ENCODE results near the gene SULT4A1.
"Not testable (repeated sequence)": the region's sequence is repeated elsewhere in the genome, so short reads cannot be mapped to it uniquely, and the experiment has no call there.

Gene SULT4A1

DNA sequence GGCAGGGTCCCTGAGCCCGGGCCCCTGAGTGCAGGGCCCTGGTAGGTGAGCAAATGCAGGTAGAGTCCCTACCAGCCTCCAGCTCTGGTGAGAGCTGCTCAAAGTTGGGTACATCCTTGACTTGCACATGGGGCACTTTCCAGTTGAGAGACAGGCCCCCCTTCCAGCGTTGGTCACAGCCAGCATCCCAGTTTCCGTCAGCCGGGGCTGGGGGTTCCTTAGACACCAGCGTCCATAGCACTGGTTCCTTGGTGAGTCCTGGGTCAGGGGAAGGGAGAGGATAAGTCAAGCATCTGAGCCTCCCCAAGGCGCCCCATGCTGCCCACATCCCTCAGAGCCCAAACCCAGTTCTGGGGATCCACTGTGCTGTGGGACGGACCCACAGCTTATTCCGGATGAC is 23.9 kb upstream of the SULT4A1 start:
- DNase-seq: no peak

DNA sequence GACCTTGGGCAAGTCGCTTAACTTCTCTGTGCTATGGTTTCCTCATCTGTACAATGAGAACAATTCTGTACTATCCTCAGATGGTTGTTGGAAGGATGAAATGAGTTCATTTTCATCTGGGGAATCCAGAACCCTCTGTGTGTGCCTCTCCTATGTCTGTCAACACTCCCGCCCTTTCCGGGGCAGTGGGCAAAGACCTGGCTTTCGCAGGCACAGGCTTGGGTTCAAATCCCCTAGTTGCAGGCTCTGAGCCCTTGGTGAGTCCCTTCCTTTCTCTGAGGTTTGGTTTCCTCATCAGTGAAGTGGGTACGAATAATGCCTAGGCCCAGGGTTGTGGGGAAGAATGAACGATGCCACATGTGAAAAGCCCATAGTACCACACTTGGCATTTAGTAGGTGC is 23.5 kb upstream of the SULT4A1 start:
- no peak for DNase-seq

DNA sequence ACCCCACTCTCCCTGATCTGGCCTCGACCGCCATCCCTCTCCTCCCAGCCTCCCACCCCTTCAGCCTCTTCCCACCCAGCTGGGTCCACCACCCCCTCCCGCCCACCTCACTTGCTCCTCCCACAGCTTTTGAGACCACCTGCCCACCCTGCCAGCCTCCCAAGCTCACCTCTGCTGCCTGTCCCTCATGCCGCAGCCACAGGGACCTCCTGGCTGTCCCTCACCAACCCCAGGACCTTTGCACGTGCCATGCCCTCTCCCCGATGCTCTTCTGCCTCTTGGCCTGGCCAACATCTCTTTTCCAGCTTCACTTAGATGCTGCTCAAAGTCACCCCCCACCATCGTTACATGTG is 23.0 kb upstream of the SULT4A1 start:
- DNase-seq: no peak

DNA sequence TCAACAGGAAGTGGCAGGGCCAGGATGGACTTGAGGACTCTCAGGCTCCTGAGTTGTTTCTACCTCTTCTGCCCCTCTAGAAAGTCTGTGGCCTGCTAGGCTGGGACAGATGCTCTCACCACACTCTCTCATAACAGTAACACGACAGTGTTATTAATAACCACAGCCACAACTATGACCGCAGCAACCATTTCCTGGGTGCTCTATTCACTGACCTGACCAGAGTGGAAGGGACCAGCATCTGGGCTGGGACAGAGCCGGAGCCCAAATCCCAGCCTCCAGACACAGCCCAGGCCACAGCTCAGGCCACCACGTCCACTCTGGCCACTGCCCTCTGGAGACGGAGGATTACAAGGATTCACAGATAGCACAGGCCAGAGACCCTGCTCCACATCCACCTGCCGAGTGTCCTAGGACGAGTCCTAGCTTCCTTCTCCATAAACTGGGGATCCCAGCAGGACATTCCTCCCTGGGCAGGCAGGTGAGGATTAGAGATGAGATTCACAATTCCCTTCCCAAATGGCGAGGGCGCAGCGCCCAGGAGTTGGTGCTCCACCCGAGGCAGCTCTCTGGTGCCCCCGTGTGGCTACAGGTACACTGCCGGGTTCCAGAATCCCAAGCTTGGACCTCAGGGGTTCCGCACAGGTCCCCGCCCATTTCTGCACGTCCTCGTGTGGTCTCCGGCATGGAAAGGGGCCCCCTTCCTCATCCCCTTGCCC is 22.4 kb upstream of the SULT4A1 start:
- peak; percentile 19 to 35 (median 22) for DNase-seq

DNA sequence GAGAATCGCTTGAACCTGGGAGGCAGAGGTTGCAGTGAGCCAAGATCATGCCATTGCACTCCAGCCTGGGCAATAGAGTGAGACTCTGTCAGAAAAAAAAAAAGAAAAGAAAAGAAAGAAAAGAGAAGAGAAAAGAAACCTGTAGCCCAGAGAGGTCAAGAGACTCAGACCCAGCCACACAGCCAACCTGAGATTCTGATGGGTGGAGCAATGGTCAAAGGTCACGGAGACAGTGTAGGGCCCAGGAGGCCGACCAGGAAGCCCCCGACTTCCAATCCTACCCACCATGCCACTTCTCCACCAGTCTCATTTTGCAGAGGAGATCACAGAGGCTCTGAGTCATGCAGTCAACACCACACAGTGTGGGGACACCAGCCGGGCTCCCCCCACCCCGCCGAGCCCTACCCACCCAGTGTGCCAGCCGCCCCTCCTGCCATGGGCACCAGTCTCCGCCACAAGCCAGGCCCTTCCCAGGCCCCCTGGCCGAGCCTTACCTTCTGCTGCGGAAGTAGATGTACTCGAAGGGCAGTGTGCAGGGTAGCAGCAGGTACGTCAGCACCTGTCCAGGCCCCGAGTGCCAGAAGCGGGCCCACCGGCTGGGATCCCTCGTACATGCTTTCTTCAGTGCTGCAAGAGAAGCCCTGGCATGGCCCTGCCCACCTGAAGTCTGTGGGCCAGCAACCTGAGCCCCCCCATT is 21.6 kb upstream of the SULT4A1 start:
- DNase-seq: no peak

DNA sequence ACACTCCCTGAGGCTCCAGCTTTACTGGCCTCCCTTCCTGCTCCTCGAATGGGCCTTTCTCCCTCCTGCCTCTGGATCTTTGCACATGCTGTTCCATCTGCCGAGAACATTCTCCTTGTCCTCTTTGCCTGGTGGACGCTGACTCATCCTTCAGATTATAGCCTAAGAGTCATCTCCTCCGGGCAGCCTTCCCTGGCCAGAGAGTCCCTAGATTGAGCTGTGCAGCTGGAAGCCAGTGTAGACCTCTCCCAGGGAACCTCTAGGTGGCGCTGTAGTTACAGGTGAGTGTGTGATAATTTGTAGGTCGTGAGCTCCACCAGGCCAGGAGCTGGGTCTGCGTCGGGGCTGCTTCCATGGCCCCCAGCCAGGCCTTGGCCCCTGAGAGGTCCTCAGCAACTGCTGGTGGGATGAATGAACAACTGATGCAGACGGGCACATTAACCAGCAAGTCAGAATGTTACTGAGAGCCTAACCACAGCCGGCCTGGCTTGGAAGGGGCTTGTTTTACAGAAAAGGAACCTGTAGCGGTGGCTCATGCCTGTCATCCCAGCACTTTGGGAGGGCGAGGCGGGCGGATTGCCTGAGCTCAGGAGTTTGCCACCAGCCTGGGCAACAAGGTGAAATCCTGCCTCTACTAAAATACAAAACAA is 20.8 kb upstream of the SULT4A1 start:
- DNase-seq: peak; percentile 19 to 75 (median 46)

DNA sequence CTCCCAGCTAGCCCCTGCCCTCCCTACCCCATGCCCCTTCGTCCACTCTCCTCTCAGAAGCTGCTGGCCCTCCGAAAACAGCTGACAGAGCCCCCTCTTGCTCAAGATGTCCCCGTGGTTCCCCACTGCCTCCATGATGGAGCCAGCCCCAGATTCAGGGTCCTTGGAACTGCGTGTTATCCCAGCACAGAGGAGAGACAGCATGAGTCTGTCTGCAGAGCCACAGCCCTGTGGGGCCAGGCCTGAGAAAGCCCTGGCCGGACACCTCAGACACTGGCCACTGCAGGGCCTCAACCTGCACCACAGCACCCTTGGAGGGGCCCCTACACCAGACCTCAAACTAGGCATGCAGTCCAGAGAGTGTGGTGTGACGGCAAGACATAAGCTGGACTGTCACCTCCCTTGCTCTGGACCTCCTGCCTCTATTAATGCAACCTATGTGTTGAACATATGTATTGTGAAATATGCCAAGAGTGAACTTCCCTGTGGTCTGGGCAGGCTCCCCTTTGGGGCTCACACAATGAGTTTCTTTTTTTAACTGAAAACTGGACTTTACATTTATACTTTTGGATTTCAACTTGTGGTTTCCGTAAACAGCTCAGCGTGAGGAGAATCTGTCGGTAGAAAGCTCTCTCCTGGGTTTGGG is 19.9 kb upstream of the SULT4A1 start:
- no peak for DNase-seq

DNA sequence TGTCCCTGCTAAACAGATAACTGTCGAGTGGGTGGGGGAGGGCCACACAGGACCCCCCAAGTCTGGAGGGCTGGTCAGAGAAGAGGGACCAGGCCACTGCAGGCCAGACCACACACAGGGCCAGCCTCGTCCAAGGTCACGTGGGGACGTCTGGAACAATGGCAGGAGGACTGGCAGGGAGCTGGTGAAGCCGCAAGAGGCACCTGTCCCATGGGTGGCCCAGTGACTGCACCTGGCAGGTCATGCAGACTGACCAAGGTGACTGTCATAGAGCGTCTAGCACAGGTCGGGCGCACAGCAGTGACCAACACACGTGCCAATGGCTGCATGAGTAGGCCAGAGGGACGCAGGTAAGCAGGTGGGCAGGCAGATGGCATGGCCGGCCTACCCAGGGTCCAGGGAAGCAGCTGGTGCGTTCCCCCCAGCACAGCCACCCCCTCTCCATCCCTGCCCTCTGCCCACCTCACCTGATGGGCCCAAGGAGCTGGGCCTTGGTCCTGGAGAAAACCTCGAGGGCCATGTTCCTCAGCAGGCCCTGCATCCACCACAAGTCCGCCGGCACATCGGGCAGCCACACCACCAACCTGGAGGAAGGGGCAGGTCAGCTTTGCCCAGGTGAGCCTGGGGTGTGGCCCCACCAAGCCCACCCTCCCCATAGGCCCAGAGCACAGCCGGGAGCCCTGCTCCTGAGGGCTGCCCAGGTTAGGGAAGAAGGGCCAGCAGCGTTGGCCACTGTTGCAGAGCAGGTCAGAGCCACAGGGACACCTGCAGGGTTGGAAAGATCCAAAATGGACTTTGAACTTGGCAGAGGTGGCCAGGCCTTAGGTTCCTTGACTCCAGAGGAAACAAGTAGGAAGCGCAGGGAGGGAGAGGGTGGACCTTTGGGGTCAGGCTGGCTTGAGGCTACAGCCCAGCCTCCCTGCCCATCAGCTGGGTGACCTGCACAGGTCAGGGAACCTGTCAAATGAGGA is 19.1 kb upstream of the SULT4A1 start:
- no peak for DNase-seq

DNA sequence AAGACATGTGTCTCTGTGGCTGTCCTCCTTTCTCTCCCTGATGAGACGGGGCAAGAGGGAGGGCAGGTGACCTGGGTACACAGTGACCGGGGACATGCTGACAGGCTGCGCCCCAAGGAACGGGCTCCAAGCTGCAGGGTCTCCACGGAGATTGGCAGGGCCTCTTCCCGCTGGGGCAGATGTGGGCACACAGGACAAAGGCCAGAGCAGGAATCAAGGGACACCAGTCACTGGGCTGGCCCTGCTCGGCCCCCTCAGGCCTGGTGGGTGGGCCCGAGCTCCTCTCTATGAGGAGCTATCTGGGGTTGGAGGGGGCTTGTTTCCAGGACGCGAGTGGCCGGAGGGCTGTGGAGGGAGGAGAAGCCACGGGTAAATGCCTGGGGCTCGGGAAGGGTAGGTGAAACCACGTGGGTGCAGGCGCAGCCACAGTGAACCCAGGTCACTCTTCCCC is 18.3 kb upstream of the SULT4A1 start:
- DNase-seq: no peak

DNA sequence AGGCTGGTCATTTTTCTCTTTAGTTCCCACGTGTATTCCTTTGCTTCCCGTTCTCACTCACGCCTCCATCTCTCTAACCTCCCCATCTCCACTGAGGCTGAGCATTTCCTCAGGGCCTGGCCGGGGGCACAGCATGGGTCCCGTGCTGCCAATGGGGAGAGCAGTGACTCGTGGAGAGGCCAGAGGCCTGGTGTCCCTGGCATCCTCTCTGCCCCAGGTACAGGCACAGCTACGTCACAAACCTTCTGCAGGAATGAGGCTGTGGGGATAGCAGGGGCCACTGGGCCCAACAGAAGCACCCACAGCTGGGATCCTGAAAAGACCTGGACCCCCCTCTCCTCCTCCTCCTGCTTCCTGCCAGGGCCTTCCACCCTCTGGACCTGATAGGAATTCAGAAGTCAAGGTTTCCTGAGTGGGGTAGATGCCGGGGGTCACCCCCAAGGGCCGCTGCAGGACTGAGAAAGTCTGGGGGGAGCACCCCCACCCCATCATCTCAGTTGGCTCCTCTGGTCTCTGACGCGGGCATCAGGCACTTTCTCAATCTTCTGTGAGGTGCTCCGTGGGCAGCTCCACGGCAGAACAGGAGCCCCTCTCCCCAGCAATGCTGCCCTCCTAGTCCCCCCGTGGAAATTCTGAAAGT is 17.7 kb upstream of the SULT4A1 start:
- DNase-seq: no peak

DNA sequence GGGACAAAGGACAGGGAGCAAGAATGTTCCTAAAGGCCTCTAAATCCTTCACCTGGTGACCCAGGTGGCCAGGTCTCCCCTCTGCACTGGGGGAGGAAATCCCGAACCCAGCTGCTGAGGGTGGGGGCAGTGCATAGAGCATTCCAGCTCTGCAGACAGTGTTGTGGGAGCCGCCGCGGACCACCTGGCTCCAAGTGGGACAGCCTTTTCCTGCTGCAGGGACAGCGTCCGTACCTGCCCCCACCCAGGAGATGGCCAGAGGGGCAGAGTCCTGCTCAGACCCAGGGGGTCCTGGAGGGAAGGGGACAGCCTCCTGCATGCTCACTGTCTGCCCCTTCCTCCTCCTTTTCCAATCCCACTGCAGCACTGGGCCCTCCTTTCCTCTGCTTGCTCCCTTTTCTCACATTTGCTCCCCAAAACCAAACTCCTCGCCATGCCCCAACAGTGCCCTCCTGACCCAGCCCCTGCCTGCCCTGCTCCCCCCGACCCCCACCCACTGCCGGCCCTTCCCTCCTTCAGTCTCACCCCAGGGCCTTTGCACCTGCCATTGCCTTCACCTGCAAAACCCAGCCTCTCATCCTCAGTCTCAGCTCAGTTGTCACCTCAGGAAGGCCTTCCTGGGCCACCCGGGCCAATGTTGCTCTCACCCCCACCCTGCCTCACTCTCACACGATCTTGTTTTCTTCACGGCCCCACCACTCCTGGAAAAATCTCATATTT is 16.7 kb upstream of the SULT4A1 start:
- no peak for DNase-seq

DNA sequence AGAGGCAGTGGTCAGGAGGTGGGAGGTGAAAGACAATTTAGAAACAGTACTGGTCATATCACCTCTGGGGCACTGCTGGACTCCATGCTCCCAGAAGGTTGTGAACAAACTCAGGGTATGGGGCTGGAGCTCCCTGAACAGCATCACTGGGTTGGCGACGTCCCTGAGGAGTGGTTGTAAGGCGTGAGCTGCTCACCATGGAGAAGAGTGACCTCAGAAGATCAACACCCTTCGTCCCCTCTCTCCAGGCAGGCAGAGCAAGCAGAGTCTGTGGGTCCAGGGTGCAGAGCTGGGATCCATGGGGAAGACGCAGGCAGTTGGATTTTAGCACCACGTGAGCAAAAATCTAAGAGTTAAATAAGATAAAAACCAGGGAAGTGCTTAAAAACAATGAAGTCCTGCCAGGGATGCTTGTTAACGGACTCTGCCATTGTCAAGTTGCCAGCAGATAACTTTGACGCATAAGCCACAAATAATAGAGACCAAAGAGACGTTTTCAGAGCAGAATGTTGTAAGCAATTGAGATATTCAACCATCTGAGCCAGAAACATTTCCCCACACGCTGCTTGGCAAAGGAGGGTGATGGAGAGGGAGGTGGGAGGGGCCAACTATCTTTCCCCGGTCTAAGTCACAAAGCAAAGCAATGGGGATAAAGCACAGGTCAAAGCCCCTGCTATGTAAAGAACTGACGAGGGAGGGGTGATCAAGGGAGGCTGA is 15.9 kb upstream of the SULT4A1 start:
- no peak for DNase-seq

DNA sequence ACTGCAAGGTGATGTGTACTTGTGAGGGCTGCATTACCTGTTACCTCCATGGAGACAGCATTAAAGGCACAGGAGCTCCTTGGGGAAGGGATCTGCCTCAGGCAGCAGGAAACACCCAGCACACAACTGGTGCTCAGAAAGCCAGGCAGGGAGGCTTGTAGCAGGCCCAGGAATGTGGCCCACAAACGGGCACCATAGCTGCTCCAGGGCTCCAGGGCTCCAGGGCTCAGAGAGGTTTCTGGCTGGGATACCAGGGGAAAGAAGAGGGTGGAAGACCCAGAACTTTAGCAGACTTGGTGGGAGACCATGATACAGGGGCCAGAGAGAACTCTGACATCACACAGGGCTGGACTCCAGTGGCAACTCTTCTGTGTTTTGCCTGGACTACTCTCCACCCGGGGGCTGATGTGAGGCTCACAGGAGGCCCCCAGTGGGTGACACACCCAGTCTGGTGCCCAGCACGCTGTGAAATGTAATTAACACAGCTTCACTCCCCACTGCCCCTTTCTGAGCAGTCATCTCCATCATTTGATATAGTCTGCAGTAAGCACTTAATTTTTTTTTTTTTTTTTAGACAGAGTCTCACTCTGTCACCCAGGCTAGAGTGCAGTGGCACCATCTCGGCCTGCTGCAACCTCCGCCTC is 14.7 kb upstream of the SULT4A1 start:
- no peak for DNase-seq

DNA sequence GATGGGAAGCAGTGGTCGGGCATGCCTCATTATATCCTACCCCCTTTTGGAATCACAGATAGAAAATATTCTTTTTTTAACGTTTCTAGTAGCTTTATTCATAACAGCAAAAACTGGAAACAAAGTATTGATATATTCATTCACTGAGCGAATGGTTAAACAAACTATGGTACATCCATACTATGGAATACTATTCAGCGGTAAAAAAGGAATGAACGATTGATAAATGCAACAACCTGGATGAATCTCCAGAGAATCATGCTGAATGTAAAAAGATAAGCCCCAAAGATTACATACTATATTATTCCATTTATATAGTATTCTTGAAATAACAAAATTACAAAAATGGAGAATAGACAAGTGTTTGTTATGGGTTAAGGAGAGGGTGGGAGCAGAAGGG is 7.5 kb upstream of the SULT4A1 start:
- no peak for DNase-seq

DNA sequence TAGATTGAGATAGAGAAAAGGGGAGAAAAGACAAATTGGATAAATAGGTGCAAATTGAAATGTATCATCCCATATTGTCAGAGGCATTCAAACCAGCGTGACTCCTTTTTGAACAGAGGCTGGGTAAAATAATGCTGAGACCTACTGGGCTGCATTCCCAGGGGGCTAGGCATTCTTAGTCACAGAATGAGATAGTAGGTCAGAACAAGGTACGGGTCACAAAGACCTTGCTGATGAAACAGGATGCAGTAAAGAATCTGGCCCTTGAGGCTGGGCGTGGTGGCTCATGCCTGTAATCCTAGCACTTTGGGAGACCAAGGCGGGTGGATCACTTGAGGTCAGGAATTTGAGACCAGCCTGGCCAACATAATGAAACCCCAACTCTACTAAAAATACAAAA is 6.7 kb upstream of the SULT4A1 start:
- DNase-seq: not testable (repeated sequence)

DNA sequence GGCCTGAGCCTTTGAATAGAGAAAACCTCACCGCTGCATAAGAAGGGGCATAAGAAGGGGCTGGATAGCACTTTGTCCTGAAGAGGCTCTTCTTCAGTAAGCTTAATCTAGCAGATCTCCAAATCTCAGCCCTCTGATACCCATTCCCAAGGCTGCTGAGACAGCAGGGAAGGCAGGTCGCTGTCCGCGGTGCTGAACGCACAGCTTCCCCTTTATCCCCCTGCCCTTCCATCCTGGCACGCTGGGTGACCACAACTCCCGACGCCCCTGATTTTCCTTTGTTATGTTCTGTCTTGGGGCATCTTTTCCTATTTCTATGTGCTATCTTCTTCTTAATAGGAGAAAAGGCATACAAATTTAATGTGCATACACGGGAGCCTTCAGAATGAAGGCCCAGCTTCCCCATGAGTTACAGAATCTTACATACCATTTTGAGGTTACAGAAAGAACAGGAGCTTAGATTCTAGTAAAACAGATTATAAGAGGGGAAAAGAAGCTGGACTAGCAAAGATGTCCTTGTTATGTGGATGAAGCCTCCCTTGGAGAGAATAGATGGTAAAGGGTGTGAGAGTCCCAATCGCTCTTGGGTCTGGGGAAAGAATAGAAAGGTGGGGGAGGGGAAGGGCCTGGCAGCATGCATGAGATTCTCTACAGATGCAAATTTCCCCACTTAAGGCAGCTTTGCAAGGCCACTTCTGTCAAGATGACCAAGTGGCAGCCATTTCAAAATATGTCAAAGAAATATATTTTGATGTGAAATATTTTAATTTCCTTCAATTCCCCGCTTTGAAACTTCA is 5.7 kb upstream of the SULT4A1 start:
- DNase-seq: no peak

DNA sequence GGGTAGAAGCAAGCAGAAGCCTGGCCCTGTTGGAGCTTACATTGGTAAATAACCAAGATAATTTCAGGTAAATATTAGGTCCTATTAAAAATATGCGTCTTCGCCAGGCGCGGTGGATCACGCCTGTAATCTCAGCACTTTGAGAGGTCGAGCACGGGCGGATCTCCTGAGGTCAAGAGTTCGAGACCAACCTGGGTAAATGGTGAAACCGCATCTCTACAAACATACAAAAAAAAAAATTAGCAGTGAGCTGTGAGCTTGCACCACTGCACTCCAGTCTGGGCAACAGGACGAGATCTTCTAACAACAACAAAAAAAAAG is 529 bp upstream of the SULT4A1 start:
- DNase-seq: no peak

DNA sequence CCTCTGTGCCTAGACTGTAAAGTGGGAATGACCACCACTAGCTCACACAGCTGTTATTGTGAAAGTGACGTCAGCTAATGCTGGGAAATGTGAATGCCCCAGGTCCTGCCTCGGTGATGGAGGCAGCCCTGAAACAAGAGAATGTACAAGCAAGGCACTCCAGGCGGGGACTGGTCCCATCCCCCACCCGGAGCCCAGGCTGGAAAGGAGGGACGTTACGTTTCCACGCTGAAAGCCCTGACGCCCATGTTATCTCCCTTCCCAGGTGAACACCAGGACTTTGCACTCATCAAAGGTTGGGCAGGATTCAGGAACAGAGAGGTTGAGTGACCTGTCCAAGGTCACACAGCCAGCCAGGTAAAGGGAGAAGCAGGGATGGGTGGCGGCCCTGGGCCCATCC is 784 bp downstream of the SULT4A1 start:
- peak in 2 of 3 experiments; percentile 10 to 30 for DNase-seq

DNA sequence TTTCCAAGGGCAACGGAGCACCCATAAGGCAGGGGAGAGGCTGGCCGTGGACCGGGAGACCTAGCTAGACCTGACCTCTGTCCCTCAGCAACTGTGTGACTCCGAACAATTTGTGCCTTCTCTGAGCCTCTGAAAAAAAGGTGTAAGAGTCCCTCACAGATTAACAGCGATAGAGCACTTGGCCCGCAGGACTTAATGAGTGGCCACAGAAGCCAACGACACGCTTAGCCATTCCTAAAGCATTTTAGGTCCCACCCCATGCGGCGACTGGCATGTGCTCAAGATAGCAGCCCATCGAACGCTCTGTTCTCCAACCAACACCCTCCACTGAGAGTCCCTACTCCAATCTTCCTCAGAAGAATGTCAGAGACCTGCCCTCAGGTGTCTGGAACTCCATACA is 1.5 kb downstream of the SULT4A1 start:
- no peak for DNase-seq
